ENCODE data around the gene MED25.

MED25 gene

GRCh38 chr19:49824662-49825061 is 6.6 kb downstream of the MED25 start:
- TF ChIP-seq CTCF (IDR thresholded peaks at IDR 0.05; ENCODE audit: insufficient read depth, low read depth, low read length, missing control alignments) = no peak
- DNase-seq (ENCODE audit: low read depth) = no peak
- no peak overlapping the region for H3K4me3 ChIP-seq (ENCODE audit: low read length)

- DNase-seq (ENCODE audit: low read depth) = no peak
- TF ChIP-seq CTCF (IDR thresholded peaks at IDR 0.05; ENCODE audit: insufficient read depth, low read depth, low read length, missing control alignments) = no peak
- H3K4me3 ChIP-seq (ENCODE audit: low read length) = no peak overlapping the region
Observed at GRCh38 chr19:49827034-49827433, 8.9 kb downstream of the MED25 start.

- no peak for TF ChIP-seq CTCF (IDR thresholded peaks at IDR 0.05; ENCODE audit: insufficient read depth, low read depth, low read length, missing control alignments)
- no peak overlapping the region for H3K4me3 ChIP-seq (ENCODE audit: low read length)
- DNase-seq (ENCODE audit: low read depth) = no peak
Observed at GRCh38 chr19:49829200-49829599, 11.1 kb downstream of the MED25 start.

GRCh38 chr19:49829721-49830120 is 11.6 kb downstream of the MED25 start:
- no peak for TF ChIP-seq CTCF (IDR thresholded peaks at IDR 0.05; ENCODE audit: insufficient read depth, low read depth, low read length, missing control alignments)
- no peak overlapping the region for H3K4me3 ChIP-seq (ENCODE audit: low read length)
- DNase-seq (ENCODE audit: low read depth) = no peak

- H3K4me3 ChIP-seq (ENCODE audit: low read length) = no peak overlapping the region
- no peak for TF ChIP-seq CTCF (IDR thresholded peaks at IDR 0.05; ENCODE audit: insufficient read depth, low read depth, low read length, missing control alignments)
- DNase-seq (ENCODE audit: low read depth) = no peak
Observed at GRCh38 chr19:49830766-49831165, 12.7 kb downstream of the MED25 start.

- no peak for TF ChIP-seq CTCF (IDR thresholded peaks at IDR 0.05; ENCODE audit: insufficient read depth, low read depth, low read length, missing control alignments)
- H3K4me3 ChIP-seq (ENCODE audit: low read length) = no peak overlapping the region
- DNase-seq (ENCODE audit: low read depth) = no peak
Observed at GRCh38 chr19:49831592-49831991, 13.5 kb downstream of the MED25 start.

- no peak for TF ChIP-seq CTCF (IDR thresholded peaks at IDR 0.05; ENCODE audit: insufficient read depth, low read depth, low read length, missing control alignments)
- H3K4me3 ChIP-seq (ENCODE audit: low read length) = no peak overlapping the region
- no peak for DNase-seq (ENCODE audit: low read depth)
Observed at GRCh38 chr19:49832556-49832955, 14.5 kb downstream of the MED25 start.

Measured in epithelial cell of esophagus (primary cell).